ENCODE results near the gene BLVRA. TPM values are rescaled to one million over a fixed set of nuclear protein-coding genes. Genes with fewer than 3 reads are reported as not detected.

BLVRA gene
- total RNA-seq, 1 experiment from 2014 or later, result 29.7 TPM

DNA sequence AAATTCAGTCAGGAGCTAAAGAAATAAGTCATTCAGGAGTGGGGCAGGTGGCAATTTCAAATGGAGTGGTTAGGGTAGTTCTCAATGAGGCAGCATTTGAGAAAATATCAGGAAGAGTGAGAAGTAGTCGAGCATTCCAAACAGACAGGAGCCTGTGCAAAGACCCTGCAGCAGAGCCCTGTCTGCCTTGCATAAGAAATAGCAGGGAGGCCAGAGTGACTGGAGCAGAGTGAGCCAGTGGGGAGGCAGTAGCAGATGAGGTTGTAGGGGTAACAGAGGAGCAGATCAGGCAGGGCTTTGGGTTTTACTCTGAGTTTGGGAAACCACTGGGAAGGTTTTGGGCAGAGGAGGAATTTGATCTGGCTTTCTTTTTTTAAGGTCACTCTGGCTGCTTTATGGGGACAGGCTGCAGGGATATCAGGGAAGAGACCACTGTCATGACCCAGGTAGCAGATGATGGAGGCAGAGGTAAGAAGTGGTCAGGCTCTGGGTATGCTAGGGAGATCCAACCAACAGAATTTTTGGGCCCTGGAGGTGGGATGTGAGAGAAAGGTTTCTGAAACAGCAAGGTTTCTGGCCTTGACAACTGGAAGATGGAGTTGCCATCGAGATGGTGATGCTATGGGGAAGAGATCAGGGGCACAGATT, 1.3 kb upstream of the BLVRA start:
- POLR2A ChIA-PET, result interaction anchor here (0.6 to 1.2 kb wide), 2 partner anchors 28 to 109 kb away, joined by 3 read pairs; partner anchors contain the start of gene COA1
- BruUV-seq (replicated peaks), result no TSS peak
- TF ChIP-seq CBX3 (IDR thresholded peaks at IDR 0.05; ENCODE audit: low read depth), result no peak
- TF ChIP-seq, protein P1, sequence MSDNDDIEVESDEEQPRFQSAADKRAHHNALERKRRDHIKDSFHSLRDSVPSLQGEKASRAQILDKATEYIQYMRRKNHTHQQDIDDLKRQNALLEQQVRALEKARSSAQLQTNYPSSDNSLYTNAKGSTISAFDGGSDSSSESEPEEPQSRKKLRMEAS (IDR thresholded peaks at IDR 0.05), result no peak
- Histone ChIP-seq H3K9ac (ENCODE audit: low read length) (no peak overlapping the region), H3K36me3 (ENCODE audit: control insufficient read depth in 1 of 2, insufficient read depth in 2 of 2, low read length in 2 of 2) (no peaks in the 10 kb centered on the region), H3K4me1 (ENCODE audit: control insufficient read depth in 1 of 2, insufficient read depth in 2 of 2, low read length in 2 of 2) (peaks cover 28 to 35% of the 10 kb centered on the region in 2 experiments), H3K9me2 (ENCODE audit: insufficient read depth) (no peaks in the 10 kb centered on the region), H4K20me1 (ENCODE audit: insufficient read depth) (no peaks in the 10 kb centered on the region), H3K4me2 (ENCODE audit: low read length) (no peak overlapping the region), H3K27ac (ENCODE audit: low read depth, low read length) (no peak overlapping the region), H3K4me3 (replicated peaks in 1 of 2; ENCODE audit: low read depth in 1 of 2, low read length in 2 of 2) (no peak overlapping the region), H3K9me3 (ENCODE audit: control insufficient read depth in 1 of 2, insufficient read depth in 1 of 2, low read depth in 1 of 2, low read length in 2 of 2) (no peaks in the 10 kb centered on the region), H2AFZ (ENCODE audit: low read depth, low read length, poor library complexity, severe bottlenecking) (no peak overlapping the region), H3K27me3 (ENCODE audit: insufficient read depth, low read length) (no peaks in the 10 kb centered on the region), H3K79me2 (ENCODE audit: insufficient read depth, low read length) (no peaks in the 10 kb centered on the region)
- CTCF ChIA-PET, result no interaction called here
- intact Hi-C loops (cut with micrococcal nuclease), result no loop called here
- RAD21 ChIA-PET (ENCODE audit: low non-redundant PET in 1 of 2, low total read pairs in 2 of 2, uncharacterized antibody in 2 of 2, unreplicated experiment in 2 of 2), result no interaction called here
- ATAC-seq (no peak), DNase-seq (ENCODE audit: low read depth, low spot score) (no peak)

DNA sequence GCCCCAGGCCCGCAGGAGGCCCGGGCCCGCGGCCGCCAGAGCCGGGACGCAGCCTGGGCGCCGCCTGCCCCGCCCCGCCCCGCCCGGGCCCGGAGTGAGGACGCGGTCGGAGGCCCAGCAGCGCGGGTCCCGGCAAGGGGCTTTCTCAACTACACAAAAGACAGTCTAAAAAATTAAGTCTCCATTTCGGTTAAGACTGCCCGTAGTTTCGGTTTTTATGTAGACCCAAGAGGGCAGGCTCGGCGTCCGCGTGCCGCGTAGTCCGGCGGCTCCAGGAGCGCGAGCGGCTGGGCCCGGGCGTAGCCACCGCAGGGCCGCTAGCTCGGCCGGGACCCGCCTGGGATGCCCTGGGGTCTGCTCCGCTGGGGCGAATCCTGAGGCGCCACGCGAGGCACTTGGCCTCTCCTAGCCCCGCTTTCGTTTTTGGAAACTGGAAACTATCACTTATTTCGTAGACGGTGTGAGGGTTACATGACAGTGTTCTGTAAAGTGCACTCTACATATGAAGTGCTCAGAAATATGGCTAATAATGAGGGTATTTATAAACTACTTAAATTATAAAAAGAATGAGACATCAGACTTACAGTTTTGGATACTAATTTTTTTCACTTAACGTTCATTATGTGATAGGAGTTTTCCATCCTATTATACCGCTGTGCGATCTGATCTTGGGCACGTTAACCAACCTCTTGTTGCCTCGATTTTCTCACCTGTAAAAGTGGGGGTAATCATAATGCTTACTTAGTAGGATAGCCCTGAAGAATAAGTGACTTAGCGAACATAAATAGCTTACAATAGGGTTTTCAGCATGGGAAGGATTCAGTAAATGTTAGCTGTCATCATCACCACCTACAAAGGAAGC, 573 bp downstream of the BLVRA start:
- DNase-seq (ENCODE audit: low read depth, low spot score), result no peak
- no peaks in the 10 kb centered on the region for H3K36me3 ChIP-seq (ENCODE audit: control insufficient read depth in 1 of 2, insufficient read depth in 2 of 2, low read length in 2 of 2)
- H3K4me2 ChIP-seq (ENCODE audit: low read length), result peak overlapping the region; percentile 91
- BruUV-seq (replicated peaks), result TSS peak; percentile 62
- TF ChIP-seq ZFX (IDR thresholded peaks at IDR 0.05) (peak; percentile 92), EZH2phosphoT487 (IDR thresholded peaks at IDR 0.05; ENCODE audit: borderline replicate concordance) (no peak)
- peaks cover 39 to 52% of the 10 kb centered on the region in 2 experiments for H3K4me1 ChIP-seq (ENCODE audit: control insufficient read depth in 1 of 2, insufficient read depth in 2 of 2, low read length in 2 of 2)
- peak overlapping the region; percentile 60 to 73 for H3K4me3 ChIP-seq (replicated peaks in 1 of 2; ENCODE audit: low read depth in 1 of 2, low read length in 2 of 2)
- ATAC-seq, result peak; percentile 75
- ChIA-PET RAD21 (ENCODE audit: low non-redundant PET in 1 of 2, low total read pairs in 2 of 2, uncharacterized antibody in 2 of 2, unreplicated experiment in 2 of 2) (interaction anchor here in 1 of 2 experiments (0.6 kb wide), 1 partner anchor 30 kb away, joined by 3 read pairs; the partner anchor contains the start of gene COA1), POLR2A (interaction anchor here (1.2 to 1.4 kb wide), 2 partner anchors 23 to 176 kb away, joined by 3 to 4 read pairs; partner anchors contain the start of gene STK17A), CTCF (interaction anchor here (1.0 to 1.5 kb wide), 2 partner anchors 13 to 177 kb away, joined by 5 to 6 read pairs; partner anchors contain the start of gene STK17A)
- peak overlapping the region; percentile 47 for H2AFZ ChIP-seq (ENCODE audit: low read depth, low read length, poor library complexity, severe bottlenecking)
- peak overlapping the region; percentile 7; the same call in 1 of the 2 replicates for H3K27ac ChIP-seq (ENCODE audit: low read depth, low read length)
- H3K9me3 ChIP-seq (ENCODE audit: control insufficient read depth in 1 of 2, insufficient read depth in 1 of 2, low read depth in 1 of 2, low read length in 2 of 2), result no peaks in the 10 kb centered on the region
- no peaks in the 10 kb centered on the region for H3K27me3 ChIP-seq (ENCODE audit: insufficient read depth, low read length)
- H3K9ac ChIP-seq (ENCODE audit: low read length), result peak overlapping the region; percentile 68
- H3K9me2 ChIP-seq (ENCODE audit: insufficient read depth), result no peaks in the 10 kb centered on the region
- intact Hi-C loops (cut with micrococcal nuclease), result no loop called here
- H4K20me1 ChIP-seq (ENCODE audit: insufficient read depth), result no peaks in the 10 kb centered on the region
- no peaks in the 10 kb centered on the region for H3K79me2 ChIP-seq (ENCODE audit: insufficient read depth, low read length)

Measured in HCT116 (cell line).